Spleen (tissue), 7 donors: ENCODE results near the gene UBL7.
"Not testable (repeated sequence)": the region's sequence is repeated elsewhere in the genome, so short reads cannot be mapped to it uniquely, and the experiment has no call there.

Source experiments
- POLR2AphosphoS5 ChIP-seq, 3 donors: sonication (generic); formaldehyde crosslinking; IDR thresholded peaks; one replicate each; pipeline ENCODE4 v1.5.1; 2017; ENCODE audit warnings: antibody characterized with exemption in 3 of 3
- TF ChIP-seq, protein P1 (sequence below), 11 experiments: fragments of 200-600 bp in 7 of 11; fragments of 450-650 bp in 4 of 11; sonication (generic) in 4 of 11; IDR thresholded peaks in 8 of 11; conservative IDR thresholded peaks in 3 of 11; 1 replicate in 7 of 11; 2 replicates in 4 of 11; pipeline versions ENCODE4 v1.4.0 to v1.8.0; 2016 to 2021; ENCODE audit warnings: antibody characterized with exemption in 11 of 11, inconsistent platforms in 4 of 11, mild to moderate bottlenecking in 1 of 11
- donor health status: DM: no; HTN: no; CAD: no; lungs with moderate emphysema.
- donor health status: DM: no; HTN: no; CAD: no.
- donor health status: DM: no; HTN: no; CAD: no.

GRCh38 chr15:74471621-74472020, 10.7 kb upstream of the UBL7 start:
- TF ChIP-seq, protein P1, sequence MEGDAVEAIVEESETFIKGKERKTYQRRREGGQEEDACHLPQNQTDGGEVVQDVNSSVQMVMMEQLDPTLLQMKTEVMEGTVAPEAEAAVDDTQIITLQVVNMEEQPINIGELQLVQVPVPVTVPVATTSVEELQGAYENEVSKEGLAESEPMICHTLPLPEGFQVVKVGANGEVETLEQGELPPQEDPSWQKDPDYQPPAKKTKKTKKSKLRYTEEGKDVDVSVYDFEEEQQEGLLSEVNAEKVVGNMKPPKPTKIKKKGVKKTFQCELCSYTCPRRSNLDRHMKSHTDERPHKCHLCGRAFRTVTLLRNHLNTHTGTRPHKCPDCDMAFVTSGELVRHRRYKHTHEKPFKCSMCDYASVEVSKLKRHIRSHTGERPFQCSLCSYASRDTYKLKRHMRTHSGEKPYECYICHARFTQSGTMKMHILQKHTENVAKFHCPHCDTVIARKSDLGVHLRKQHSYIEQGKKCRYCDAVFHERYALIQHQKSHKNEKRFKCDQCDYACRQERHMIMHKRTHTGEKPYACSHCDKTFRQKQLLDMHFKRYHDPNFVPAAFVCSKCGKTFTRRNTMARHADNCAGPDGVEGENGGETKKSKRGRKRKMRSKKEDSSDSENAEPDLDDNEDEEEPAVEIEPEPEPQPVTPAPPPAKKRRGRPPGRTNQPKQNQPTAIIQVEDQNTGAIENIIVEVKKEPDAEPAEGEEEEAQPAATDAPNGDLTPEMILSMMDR (IDR thresholded peaks at IDR 0.05 in 8 of 11, conservative IDR thresholded peaks at IDR 0.05 in 3 of 11), result not testable (repeated sequence)
- TF ChIP-seq POLR2AphosphoS5 (IDR thresholded peaks at IDR 0.05), result not testable (repeated sequence)
